Astrocyte (in vitro differentiated cells and primary cell): ENCODE measurements around the gene KCNMA1. TPM values are rescaled to one million over a fixed set of nuclear protein-coding genes. Genes with fewer than 3 reads are reported as not detected.

ENCODE experiments used
- DNase-seq: peaks from one replicate; pipeline ENCODE4 v3.0.0-alpha.2; 2010; ENCODE audit warnings: low read depth
- FAIRE-seq: peaks from 2 replicates; lab custom pipeline; 2011; peaks lifted over from hg19 to GRCh38; lab: Jason Lieb, UNC
- H2AFZ ChIP-seq: 2 replicates; pipeline ENCODE4 v1.6.0; 2012; ENCODE audit warnings: low read depth, low read length, inconsistent platforms
- H3K27ac ChIP-seq: 2 replicates; pipeline ENCODE4 v1.5.1; 2011; ENCODE audit warnings: low read depth, low read length, inconsistent platforms
- H3K27me3 ChIP-seq: 2 replicates; pipeline ENCODE4 v1.6.0; 2011; ENCODE audit warnings: low read length, inconsistent platforms; ENCODE audit not compliant: insufficient read depth
- H3K36me3 ChIP-seq: 2 replicates; pipeline ENCODE4 v1.5.1; 2011; ENCODE audit warnings: low read length, inconsistent platforms; ENCODE audit not compliant: insufficient read depth
- H3K4me1 ChIP-seq: 2 replicates; pipeline ENCODE4 v1.5.1; 2011; ENCODE audit warnings: low read length, inconsistent platforms; ENCODE audit not compliant: insufficient read depth
- H3K4me2 ChIP-seq: 2 replicates; pipeline ENCODE4 v1.6.0; 2012; ENCODE audit warnings: low read length, inconsistent platforms
- H3K4me3 ChIP-seq: 2 replicates; pipeline ENCODE4 v1.5.1; 2011; ENCODE audit warnings: low read depth, mild to moderate bottlenecking, low read length, inconsistent platforms; ENCODE audit not compliant: insufficient read depth
- H3K79me2 ChIP-seq: 2 replicates; pipeline ENCODE4 v1.6.0; 2012; ENCODE audit warnings: mild to moderate bottlenecking, low read length, inconsistent platforms; ENCODE audit not compliant: insufficient read depth
- H3K9ac ChIP-seq: 2 replicates; pipeline ENCODE4 v1.6.0; 2012; ENCODE audit warnings: mild to moderate bottlenecking, low read length, inconsistent platforms
- H3K9me3 ChIP-seq: 2 replicates; pipeline ENCODE4 v1.5.1; 2012; ENCODE audit warnings: low read depth, mild to moderate bottlenecking, low read length, inconsistent platforms; ENCODE audit not compliant: insufficient read depth
- H4K20me1 ChIP-seq: 2 replicates; pipeline ENCODE4 v1.6.0; 2012; ENCODE audit warnings: low read length, inconsistent platforms; ENCODE audit not compliant: insufficient read depth
- H3K27ac Mint-ChIP-seq: one replicate; pipeline ENCODE4 v1.8.0; 2021; ENCODE audit warnings: mild to moderate bottlenecking, mixed read lengths; ENCODE audit not compliant: unreplicated experiment
- H3K27me3 Mint-ChIP-seq: one replicate; pipeline ENCODE4 v1.8.0; 2021; ENCODE audit warnings: low read depth, mixed read lengths; ENCODE audit not compliant: unreplicated experiment
- H3K36me3 Mint-ChIP-seq: one replicate; pipeline ENCODE4 v1.8.0; 2021; ENCODE audit warnings: low read depth, mixed read lengths; ENCODE audit not compliant: unreplicated experiment
- H3K4me1 Mint-ChIP-seq: one replicate; pipeline ENCODE4 v1.8.0; 2021; ENCODE audit warnings: low read depth, mixed read lengths; ENCODE audit not compliant: unreplicated experiment
- H3K4me3 Mint-ChIP-seq: one replicate; pipeline ENCODE4 v1.8.0; 2021; ENCODE audit warnings: mild to moderate bottlenecking, moderate library complexity, mixed read lengths; ENCODE audit not compliant: unreplicated experiment
- H3K9me3 Mint-ChIP-seq: one replicate; pipeline ENCODE4 v1.8.0; 2021; ENCODE audit warnings: mild to moderate bottlenecking, mixed read lengths; ENCODE audit not compliant: unreplicated experiment
- CTCF ChIP-seq: IDR thresholded peaks from 2 replicates; pipeline ENCODE4 v1.5.1; 2011; ENCODE audit warnings: low read depth, mild to moderate bottlenecking, inconsistent platforms, low read length, moderate library complexity; ENCODE audit not compliant: insufficient read depth
- EZH2 ChIP-seq: IDR thresholded peaks from 2 replicates; pipeline ENCODE4 v1.6.1; 2012; ENCODE audit warnings: mild to moderate bottlenecking, low read length, inconsistent platforms; ENCODE audit not compliant: insufficient read depth
- total RNA-seq: library from RNA; stranded (reverse); gene quantifications from 2 replicates; pipeline ENCODE4 v1.2.1, GENCODE V29; 2021

KCNMA1 gene
- total RNA-seq, 1 donor from 2014 or later, result 45.8 TPM

DNA sequence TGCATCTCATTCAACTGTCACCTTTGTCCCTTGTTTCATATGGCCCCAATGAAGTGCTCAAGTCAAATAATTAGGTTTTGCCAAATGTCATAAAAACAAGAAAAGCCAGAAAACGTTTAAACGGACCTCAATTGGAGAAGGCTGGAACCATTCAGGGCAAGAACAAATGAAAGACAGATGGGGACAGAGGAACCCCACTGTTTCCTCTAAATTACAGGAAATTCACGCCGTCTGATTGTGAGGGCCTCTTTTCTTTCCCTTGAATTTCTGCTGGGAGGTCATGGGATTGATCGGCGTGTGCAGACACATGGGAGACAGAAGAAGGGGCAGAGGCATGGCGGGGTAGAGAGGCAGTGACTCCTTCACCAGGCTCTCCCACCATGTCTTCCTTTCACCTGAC is 656.4 kb downstream of the KCNMA1 start:
- Histone ChIP-seq H3K27ac (no peak overlapping the region), H3K79me2 (no peaks in the 10 kb centered on the region), H3K4me2 (no peak overlapping the region), H3K4me3 (no peak overlapping the region), H3K9ac (no peak overlapping the region), H3K27me3 (no peaks in the 10 kb centered on the region), H4K20me1 (no peaks in the 10 kb centered on the region), H2AFZ (no peak overlapping the region), H3K4me1 (no peaks in the 10 kb centered on the region), H3K36me3 (no peaks in the 10 kb centered on the region), H3K9me3 (no peaks in the 10 kb centered on the region)
- TF ChIP-seq CTCF, result no peak
- Mint-ChIP-seq H3K27me3 (no peaks in the 10 kb centered on the region), H3K36me3 (peaks cover 2% of the 10 kb centered on the region), H3K4me1 (no peaks in the 10 kb centered on the region), H3K4me3 (no peak overlapping the region), H3K27ac (no peak overlapping the region), H3K9me3 (no peaks in the 10 kb centered on the region)
- no peak for DNase-seq
- no peak for FAIRE-seq

DNA sequence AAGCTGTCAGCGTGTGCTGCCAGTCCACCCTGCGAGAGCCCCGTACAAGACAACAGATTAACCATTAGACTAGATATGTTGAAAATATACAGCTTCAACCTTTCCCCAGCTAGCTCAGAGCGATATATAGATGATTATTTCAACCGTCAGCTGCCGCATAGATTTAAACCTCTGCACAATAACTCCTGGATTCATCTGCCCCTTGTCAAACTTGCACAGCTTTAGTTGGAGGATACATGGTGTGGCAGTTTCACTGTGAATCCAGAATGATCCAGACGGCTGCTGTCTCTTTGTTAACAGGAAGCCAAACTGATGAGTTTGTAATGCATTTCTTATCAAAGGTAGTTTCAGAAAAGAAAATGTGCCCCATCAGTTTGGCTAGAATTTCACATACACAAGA is 659.7 kb downstream of the KCNMA1 start:
- Histone ChIP-seq H2AFZ (no peak overlapping the region), H3K36me3 (no peaks in the 10 kb centered on the region), H3K79me2 (no peaks in the 10 kb centered on the region), H3K9me3 (no peaks in the 10 kb centered on the region), H3K27me3 (no peaks in the 10 kb centered on the region), H3K4me1 (no peaks in the 10 kb centered on the region), H4K20me1 (no peaks in the 10 kb centered on the region), H3K27ac (no peak overlapping the region), H3K4me2 (no peak overlapping the region), H3K9ac (no peak overlapping the region), H3K4me3 (no peak overlapping the region)
- no peaks in the 10 kb centered on the region for H3K4me1 Mint-ChIP-seq
- DNase-seq (no peak), FAIRE-seq (no peak)
- H3K27me3 Mint-ChIP-seq, result no peaks in the 10 kb centered on the region
- H3K4me3 Mint-ChIP-seq, result no peak overlapping the region
- TF ChIP-seq CTCF (no peak), EZH2 (no peak)
- H3K9me3 Mint-ChIP-seq, result no peaks in the 10 kb centered on the region
- H3K27ac Mint-ChIP-seq, result no peak overlapping the region
- H3K36me3 Mint-ChIP-seq, result peaks cover 2% of the 10 kb centered on the region

DNA sequence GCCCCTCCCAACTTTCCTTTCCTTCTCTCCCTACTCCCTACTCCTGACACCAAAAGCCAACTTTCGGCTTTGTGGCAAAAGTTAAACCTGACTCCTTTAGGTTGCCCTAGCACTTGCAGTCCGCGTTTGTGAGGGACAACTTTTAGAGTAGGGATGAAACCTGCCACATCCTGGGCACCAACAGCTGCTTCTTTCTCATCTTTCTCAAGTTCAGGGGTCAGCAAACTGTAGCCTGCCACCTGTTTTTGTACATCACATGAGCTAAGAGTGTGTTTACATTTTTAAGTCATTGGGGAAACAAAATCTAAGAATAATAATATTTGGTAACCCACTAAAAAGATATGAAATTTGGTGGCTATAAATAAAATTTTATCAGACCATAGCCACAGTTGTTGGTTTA is 660.6 kb downstream of the KCNMA1 start:
- no peaks in the 10 kb centered on the region for H3K36me3 ChIP-seq
- H3K4me1 Mint-ChIP-seq, result no peaks in the 10 kb centered on the region
- H3K27ac Mint-ChIP-seq, result no peak overlapping the region
- H3K9me3 Mint-ChIP-seq, result no peaks in the 10 kb centered on the region
- H3K9ac ChIP-seq, result no peak overlapping the region
- DNase-seq, result no peak
- no peak overlapping the region for H3K4me3 Mint-ChIP-seq
- no peaks in the 10 kb centered on the region for H3K9me3 ChIP-seq
- H3K36me3 Mint-ChIP-seq, result peaks cover 2% of the 10 kb centered on the region
- H3K27me3 Mint-ChIP-seq, result no peaks in the 10 kb centered on the region
- no peaks in the 10 kb centered on the region for H3K27me3 ChIP-seq
- H3K4me2 ChIP-seq, result no peak overlapping the region
- H3K27ac ChIP-seq, result no peak overlapping the region
- no peaks in the 10 kb centered on the region for H3K79me2 ChIP-seq
- H4K20me1 ChIP-seq, result no peaks in the 10 kb centered on the region
- TF ChIP-seq EZH2 (no peak), CTCF (no peak)
- no peak overlapping the region for H3K4me3 ChIP-seq
- no peak overlapping the region for H2AFZ ChIP-seq
- H3K4me1 ChIP-seq, result no peaks in the 10 kb centered on the region
- no peak for FAIRE-seq
